ENCODE data around the gene BMP8A.
"Not testable (repeated sequence)": the region's sequence is repeated elsewhere in the genome, so short reads cannot be mapped to it uniquely, and the experiment has no call there.

The BMP8A gene

DNA sequence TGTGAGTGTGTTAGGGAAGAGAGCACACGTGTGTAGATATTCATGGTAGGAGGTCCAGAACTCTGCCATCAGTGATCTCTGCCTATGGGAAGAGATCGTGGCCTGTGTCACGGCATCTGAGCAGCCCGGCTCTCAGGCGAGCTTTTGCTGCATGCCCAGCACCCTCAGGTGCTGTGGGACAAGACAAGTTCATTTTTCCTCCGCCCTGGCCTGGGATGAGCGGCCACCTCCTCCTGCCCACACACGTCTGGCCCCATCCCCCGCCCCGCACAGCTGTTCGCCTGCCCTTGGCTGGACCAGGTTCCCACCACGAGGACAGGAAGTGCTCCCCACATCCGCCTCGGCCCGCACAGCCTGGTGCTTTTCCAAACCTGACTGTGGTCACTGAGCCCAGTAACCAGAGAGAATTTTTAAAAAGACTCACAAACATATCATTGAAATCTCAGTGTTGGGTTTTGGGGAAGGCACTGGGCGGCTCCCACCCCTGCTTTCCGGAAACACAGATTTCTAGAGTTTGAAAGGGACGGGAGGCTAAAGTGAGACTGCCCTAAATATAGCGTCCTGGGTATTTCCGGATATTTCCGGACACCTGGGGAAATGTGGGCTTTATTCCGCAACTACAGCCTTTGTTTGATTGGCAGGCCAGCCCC, 18.0 kb downstream of the BMP8A start:
- H3K4me3 ChIP-seq (ENCODE audit: low read depth, low read length) = no peak overlapping the region
- DNase-seq (ENCODE audit: low read depth) = peak; percentile 70
- TF ChIP-seq, protein P1, sequence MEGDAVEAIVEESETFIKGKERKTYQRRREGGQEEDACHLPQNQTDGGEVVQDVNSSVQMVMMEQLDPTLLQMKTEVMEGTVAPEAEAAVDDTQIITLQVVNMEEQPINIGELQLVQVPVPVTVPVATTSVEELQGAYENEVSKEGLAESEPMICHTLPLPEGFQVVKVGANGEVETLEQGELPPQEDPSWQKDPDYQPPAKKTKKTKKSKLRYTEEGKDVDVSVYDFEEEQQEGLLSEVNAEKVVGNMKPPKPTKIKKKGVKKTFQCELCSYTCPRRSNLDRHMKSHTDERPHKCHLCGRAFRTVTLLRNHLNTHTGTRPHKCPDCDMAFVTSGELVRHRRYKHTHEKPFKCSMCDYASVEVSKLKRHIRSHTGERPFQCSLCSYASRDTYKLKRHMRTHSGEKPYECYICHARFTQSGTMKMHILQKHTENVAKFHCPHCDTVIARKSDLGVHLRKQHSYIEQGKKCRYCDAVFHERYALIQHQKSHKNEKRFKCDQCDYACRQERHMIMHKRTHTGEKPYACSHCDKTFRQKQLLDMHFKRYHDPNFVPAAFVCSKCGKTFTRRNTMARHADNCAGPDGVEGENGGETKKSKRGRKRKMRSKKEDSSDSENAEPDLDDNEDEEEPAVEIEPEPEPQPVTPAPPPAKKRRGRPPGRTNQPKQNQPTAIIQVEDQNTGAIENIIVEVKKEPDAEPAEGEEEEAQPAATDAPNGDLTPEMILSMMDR (conservative IDR thresholded peaks at IDR 0.05; ENCODE audit: low read depth, low read length) = no peak

DNA sequence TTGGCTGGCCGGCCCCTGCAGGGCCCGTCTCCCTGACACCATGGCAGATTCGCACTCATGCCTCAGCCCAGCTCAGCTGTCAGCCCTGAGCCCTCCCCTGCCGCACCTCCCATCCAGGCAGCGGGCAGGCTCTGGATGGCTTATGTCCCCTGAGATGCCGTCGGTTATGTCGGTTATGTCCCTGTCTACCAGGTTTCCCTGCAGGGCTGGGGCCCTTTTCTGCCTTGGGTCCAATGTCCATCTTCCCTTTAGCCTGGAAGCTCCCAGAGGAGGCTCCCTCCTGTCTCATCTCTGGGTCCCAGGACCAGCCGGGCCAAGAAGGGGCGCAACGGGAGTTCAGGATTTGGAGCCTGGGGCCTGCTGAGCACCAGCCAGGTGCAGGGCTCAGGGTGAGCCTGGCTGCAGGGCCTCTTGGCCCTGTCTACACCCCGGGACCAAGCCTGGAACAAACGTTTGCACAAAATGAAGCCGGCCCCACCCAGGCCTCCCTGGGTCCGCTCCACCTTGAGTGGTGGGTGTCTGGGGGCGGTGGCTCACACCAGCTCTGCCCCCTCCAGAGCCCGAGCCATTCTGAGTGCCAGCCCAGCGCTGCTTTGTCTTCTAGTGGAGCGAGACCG, 19.2 kb downstream of the BMP8A start:
- not testable (repeated sequence) for DNase-seq (ENCODE audit: low read depth); H3K4me3 ChIP-seq (ENCODE audit: low read depth, low read length)

DNA sequence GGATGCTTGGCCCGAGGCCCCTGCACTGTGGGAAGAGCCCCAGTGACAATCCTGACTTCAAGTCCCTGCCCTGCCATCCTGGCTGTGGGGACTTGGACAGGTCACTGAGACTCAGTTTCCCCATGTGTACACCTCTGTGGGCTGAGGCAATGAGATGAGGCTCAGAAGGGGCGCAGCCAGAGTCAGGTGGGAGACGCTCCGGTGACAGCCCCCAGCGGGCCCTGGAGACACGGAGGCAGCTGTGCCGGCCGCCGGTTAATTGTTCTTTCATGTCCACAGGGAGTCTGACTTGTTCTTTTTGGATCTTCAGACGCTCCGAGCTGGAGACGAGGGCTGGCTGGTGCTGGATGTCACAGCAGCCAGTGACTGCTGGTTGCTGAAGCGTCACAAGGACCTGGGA, 20.0 kb downstream of the BMP8A start:
- DNase-seq (ENCODE audit: low read depth); H3K4me3 ChIP-seq (ENCODE audit: low read depth, low read length): not testable (repeated sequence)

DNA sequence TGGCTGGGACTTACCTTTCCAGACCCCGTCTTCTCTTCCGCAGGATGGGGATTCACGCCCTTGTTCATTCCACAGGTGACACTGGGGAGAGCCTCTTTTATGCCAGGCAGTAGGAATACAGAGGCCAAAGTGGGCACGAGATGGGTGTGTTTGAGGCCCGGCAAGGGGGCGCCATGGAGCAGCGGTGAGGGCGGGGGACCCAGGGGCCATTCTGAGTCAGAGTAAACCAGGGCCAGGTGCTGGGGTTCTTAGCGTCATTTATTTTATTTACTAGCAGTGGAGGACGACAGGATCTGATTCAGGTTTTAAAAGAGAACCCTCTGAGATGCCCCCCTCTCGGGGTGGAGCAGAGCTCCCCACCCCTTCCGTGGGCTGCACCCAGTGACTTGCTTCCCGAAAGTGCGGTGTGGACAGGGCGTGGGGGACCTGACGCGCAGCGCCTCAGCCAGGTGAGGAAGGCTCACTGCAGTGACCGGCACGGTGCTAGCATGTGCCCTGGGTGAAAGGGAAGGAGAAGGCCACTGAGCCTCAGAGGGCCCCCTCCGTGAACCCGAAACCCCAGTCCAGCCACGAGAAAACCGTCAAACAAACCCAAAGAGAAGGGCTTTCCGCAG, 20.9 kb downstream of the BMP8A start:
- not testable (repeated sequence) for H3K4me3 ChIP-seq (ENCODE audit: low read depth, low read length); DNase-seq (ENCODE audit: low read depth)

DNA sequence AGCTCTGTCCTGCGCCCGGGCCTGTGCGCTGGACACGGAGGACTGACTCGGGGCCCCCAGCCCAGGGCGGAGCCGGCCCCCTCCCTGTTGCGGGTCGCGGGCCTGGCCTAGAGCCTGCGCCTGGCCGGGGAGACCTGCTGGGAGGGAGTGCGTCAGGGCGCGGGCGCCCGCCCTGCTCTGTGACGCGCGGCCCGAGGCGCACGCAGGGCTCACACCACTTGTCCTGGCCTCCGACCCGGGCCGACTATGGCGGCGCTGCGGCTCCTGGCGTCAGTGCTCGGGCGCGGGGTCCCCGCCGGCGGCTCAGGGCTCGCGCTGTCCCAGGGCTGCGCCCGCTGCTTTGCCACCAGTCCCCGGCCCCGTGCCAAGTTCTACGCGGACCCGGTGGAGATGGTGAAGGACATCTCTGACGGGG, 23.3 kb downstream of the BMP8A start:
- H3K4me3 ChIP-seq (ENCODE audit: low read depth, low read length); DNase-seq (ENCODE audit: low read depth): not testable (repeated sequence)

DNA sequence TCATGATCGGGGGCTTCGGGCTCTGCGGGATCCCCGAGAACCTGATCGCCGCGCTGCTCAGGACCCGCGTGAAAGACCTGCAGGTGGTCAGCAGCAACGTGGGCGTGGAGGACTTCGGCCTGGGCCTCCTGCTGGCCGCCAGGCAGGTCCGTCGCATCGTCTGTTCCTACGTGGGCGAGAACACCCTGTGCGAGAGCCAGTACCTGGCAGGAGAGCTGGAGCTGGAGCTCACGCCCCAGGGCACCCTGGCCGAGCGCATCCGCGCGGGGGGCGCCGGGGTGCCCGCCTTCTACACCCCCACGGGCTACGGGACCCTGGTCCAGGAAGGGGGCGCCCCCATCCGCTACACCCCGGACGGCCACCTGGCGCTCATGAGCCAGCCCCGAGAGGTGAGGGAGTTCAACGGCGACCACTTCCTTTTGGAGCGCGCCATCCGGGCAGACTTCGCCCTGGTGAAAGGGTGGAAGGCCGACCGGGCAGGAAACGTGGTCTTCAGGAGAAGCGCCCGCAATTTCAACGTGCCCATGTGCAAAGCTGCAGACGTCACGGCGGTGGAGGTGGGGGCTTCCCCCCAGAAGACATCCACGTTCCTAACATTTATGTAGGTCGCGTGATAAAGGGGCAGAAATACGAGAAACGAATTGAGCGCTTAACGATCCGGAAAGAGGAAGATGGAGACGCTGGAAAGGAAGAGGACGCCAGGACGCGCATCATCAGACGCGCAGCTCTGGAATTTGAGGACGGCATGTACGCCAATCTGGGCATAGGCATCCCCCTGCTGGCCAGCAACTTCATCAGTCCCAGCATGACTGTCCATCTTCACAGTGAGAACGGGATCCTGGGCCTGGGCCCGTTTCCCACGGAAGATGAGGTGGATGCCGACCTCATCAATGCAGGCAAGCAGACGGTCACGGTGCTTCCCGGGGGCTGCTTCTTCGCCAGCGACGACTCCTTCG, 24.0 kb downstream of the BMP8A start:
- peak; percentile 28 for DNase-seq (ENCODE audit: low read depth)
- H3K4me3 ChIP-seq (ENCODE audit: low read depth, low read length) = peak overlapping the region; percentile 43

DNA sequence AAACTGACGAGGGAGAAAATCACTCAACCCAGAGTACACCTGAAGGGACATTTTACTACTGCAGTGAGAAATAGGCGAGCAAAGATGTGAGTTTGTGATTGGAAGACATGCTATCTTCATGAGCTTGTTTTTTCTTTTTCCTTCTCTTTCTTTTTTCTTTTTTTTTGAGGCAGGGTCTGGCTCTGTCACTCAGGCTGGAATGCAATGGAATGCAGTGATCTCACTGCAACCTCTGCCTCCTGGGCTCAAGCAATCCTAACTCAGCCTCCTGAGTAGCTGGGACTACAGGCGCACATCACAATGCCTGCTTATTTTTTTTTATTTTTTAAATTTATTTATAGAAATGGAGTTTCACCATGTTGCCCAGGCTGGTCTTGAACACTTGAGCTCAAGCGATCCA, 25.4 kb downstream of the BMP8A start:
- not testable (repeated sequence) for H3K4me3 ChIP-seq (ENCODE audit: low read depth, low read length)
- DNase-seq (ENCODE audit: low read depth) = peak; percentile 30

DNA sequence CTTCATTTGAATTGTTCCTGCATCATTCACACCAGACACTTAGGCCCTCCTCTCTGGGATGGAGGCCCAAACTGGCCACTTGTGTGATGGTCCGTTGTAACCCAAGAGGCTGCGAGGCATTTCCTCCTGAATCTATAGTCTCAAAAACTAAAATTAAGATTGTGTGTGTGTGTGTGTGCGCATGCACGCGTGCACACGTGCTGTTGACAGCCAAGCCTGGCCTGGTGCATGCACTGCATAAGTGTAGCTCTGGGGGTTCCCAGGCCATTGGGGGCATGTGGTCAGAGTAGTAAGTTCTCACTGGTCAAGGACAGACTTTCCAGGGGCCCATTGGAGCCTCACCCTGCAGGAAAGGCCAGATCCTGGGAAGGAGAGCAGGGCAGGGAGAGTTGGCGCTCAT, 26.5 kb downstream of the BMP8A start:
- not testable (repeated sequence) for DNase-seq (ENCODE audit: low read depth); H3K4me3 ChIP-seq (ENCODE audit: low read depth, low read length)

DNA sequence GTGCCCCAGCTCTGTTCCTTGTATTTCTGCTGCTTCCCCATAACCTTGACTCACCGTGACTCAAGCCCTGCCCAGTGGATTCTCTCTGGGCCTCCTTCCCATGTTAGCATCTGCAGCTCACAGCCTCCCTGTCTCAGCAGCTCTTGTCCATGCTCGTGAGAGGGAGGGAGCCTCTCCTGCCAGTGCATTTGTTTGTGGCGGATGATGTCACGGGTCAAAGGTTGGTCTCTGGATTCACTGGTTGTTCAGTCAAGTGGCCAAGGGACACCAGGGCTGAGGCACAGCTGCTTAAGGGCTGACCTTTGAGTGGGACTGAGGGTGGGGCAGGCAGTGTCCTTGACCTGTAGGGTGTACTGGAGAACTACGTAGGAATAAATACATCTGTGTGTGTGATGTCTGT, 27.9 kb downstream of the BMP8A start:
- not testable (repeated sequence) for DNase-seq (ENCODE audit: low read depth)

DNA sequence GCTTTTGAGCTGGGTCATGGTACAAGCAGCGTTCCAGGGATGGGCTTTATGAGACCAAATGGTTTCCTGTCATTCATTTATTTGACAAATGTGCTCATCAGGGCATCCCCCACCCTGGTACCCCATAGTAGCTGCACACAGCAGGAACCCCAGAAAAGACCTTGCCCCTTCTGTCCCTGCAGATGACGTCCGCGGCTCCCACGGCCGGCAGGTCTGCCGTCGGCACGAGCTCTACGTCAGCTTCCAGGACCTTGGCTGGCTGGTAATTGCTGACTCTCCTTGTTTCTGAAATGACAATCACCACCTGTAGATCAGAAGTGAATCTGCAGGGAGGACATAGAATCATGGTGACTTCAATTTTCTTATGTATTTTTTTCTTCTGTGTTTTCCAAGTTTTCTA, 30.8 kb downstream of the BMP8A start:
- H3K4me3 ChIP-seq (ENCODE audit: low read depth, low read length); DNase-seq (ENCODE audit: low read depth): not testable (repeated sequence)

More for the DNA sequence above, 27.9 kb downstream of the BMP8A start:
- not testable (repeated sequence) for H3K4me3 ChIP-seq (ENCODE audit: low read depth, low read length)

DNA sequence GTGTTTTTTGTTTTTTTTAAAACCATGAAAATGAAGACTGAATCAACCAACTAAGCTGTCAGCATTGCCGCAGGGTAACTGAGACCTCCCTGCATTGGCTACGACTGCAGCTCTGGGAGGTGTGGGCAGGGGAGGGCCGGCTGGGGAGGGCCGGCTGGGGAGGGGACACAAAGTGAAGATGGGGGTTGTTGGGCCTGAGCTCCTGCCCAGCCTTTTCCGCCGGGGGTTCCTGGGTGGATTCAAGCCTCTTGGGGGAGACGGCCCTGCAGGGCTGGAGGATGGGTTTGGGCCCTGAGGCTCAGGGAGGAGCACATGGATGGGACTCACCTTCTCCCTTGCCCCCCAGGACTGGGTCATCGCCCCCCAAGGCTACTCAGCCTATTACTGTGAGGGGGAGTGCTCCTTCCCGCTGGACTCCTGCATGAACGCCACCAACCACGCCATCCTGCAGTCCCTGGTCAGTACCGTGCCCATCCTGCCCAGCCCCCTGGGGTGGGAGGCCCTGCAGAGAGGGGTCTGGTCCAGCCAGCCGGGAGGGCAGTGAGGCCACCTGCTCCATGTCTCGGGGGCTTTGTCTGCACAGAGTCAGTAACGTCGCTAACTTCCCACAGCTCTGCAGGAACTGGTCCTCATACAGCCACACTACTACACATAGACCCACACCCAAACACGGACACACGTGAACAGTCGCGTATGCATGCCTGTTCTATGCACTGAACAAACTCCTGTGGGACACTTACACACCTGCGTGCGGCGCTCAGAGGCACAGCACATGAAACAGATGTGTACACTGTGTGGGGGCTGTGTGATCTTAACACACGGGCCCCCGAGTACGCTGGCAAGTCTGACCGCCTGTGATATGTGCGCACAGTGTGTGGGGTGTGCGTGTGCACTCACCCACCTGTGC, 31.5 kb downstream of the BMP8A start:
- no peak for DNase-seq (ENCODE audit: low read depth)
- TF ChIP-seq, protein P1 (conservative IDR thresholded peaks at IDR 0.05; ENCODE audit: low read depth, low read length) = no peak
- no peak overlapping the region for H3K4me3 ChIP-seq (ENCODE audit: low read depth, low read length)
